SK-N-MC (cell line): ENCODE results near the gene TTC28.

ENCODE experiments used
- EZH2 ChIP-seq: fragments of 200-600 bp; sonication (generic); IDR thresholded peaks from one replicate; pipeline ENCODE4 v1.6.1; 2017; ENCODE audit warnings: antibody characterized with exemption
- FOXP2 ChIP-seq: optimal IDR thresholded peaks from 2 replicates; pipeline ENCODE3; 2011; ENCODE audit warnings: mild to moderate bottlenecking, moderate library complexity; ENCODE audit not compliant: insufficient read depth; ENCODE audit errors: extremely low read length, control extremely low read depth
- POLR2AphosphoS5 ChIP-seq: IDR thresholded peaks from 2 replicates; pipeline ENCODE4 v1.6.1; 2012; ENCODE audit warnings: mild to moderate bottlenecking, low read depth, low read length, borderline replicate concordance

DNA sequence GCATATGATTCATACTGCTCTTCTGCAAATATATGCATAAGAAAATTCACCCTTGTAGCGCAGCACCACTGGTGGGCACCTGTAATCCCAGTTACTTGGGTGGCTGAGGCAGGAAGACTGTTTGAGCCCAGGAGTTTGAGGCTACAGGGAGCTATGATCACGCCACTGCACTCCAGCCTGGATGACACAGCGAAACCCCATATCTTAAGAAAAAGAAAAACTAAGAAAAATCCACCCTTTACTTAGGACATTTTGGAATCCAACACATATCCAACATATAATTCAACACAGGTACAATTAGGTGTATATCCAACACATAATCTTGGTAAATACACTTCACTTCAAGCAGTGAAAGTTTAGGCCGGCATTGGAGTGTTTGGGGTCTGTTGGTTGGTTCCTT lies 505.1 kb downstream of the TTC28 start:
- TF ChIP-seq EZH2 (no peak), POLR2AphosphoS5 (no peak), FOXP2 (no peak)
